ENCODE results near the gene RAB11FIP4.

RAB11FIP4 gene

DNA sequence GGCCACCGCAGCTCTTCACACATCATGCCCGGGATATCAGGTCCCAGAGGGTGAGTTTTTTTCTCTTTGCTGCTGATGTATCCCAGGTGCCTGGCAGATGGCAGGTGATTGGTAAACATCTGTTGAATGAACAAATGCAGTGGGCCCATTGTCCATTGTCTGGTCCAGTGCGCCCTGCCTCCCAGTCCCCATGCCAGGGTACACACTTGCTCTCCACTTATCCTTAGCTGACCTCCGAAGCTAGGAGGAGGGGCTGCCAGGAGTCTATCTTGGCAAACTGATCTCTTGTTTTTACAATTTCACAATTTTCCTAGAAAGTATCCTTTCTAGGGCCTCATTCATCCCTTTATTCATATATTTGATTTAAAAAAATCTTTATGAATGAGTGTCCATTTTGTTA is 196.0 kb downstream of the RAB11FIP4 start:
- Histone ChIP-seq H3K9ac (ENCODE audit: low read depth, low read length) (no peak overlapping the region), H3K4me2 (ENCODE audit: insufficient read depth, low read length) (no peak overlapping the region), H3K4me1 (ENCODE audit: insufficient read depth, low read length) (no peaks in the 10 kb centered on the region), H3K27ac (ENCODE audit: low read length) (no peak overlapping the region), H3K9me3 (ENCODE audit: insufficient read depth, low read length, severe bottlenecking) (no peaks in the 10 kb centered on the region), H3K79me2 (ENCODE audit: insufficient read depth, low read length) (no peaks in the 10 kb centered on the region), H3K27me3 (ENCODE audit: insufficient read depth, low read length, poor library complexity) (no peaks in the 10 kb centered on the region), H3K36me3 (ENCODE audit: insufficient read depth, low read length) (no peaks in the 10 kb centered on the region), H4K20me1 (ENCODE audit: insufficient read depth, low read length) (no peaks in the 10 kb centered on the region), H3K4me3 (ENCODE audit: low read depth in 1 of 2, low read length in 2 of 2) (no peak overlapping the region), H2AFZ (ENCODE audit: low read depth, low read length) (no peak overlapping the region)
- no peak for ATAC-seq (ENCODE audit: insufficient read depth, low read depth)
- DNase-seq: no peak
- TF ChIP-seq, protein P1, sequence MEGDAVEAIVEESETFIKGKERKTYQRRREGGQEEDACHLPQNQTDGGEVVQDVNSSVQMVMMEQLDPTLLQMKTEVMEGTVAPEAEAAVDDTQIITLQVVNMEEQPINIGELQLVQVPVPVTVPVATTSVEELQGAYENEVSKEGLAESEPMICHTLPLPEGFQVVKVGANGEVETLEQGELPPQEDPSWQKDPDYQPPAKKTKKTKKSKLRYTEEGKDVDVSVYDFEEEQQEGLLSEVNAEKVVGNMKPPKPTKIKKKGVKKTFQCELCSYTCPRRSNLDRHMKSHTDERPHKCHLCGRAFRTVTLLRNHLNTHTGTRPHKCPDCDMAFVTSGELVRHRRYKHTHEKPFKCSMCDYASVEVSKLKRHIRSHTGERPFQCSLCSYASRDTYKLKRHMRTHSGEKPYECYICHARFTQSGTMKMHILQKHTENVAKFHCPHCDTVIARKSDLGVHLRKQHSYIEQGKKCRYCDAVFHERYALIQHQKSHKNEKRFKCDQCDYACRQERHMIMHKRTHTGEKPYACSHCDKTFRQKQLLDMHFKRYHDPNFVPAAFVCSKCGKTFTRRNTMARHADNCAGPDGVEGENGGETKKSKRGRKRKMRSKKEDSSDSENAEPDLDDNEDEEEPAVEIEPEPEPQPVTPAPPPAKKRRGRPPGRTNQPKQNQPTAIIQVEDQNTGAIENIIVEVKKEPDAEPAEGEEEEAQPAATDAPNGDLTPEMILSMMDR (IDR thresholded peaks at IDR 0.05; ENCODE audit: borderline replicate concordance, extremely low read depth, low read length, poor library complexity, severe bottlenecking): no peak
- no peak for TF ChIP-seq EZH2 (IDR thresholded peaks at IDR 0.05; ENCODE audit: borderline replicate concordance, low read depth, low read length, severe bottlenecking)
